ENCODE measurements around the gene CLNK.

DNA sequence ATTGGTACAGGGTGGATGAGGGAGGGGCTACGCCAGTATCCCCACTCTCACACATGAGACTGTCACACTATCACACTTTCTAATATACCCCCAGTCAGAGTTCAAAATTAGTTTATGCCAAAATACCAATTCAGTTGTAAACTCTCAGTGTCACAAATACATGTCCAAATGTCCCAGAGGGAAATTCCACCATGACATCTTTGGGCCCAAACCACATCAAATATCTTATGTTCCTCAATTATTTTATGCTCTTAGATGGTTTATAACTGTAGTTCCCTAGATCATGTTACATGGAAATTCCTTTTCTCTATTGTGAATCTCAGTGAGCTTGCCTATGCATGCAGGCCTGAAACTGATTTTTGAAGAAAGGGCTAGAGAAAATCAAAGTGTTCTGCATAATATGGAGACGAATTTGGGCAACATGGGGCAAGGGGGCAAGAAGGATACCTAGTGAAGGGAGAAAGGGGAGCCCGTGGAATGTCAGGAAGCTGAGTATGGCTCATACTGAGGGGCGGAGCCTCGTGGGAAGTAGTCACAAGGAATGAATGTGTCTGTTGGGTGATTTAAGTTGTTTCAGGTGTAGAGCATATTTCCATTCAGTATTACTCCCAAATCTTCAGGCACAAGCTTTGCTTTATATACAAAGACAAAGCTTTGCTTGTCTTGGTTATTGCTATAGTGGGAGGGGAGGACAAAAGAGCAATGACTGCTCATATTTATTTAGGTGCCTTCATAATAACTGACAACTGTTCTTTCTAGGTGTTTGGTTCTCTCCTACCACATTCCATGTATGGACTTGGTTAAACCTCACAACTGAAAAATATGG lies 40.8 kb downstream of the CLNK start:
- TF ChIP-seq YY1 (IDR thresholded peaks at IDR 0.05; ENCODE audit: insufficient read depth, insufficient replicate concordance, low read depth, low read length): no peak
- TF ChIP-seq HMG20A (CRISPR knock-in tag; IDR thresholded peaks at IDR 0.05; ENCODE audit: borderline replicate concordance): no peak
- TF ChIP-seq KMT2B (CRISPR knock-in tag; IDR thresholded peaks at IDR 0.05): no peak
- TF ChIP-seq HMGA1 (CRISPR knock-in tag; conservative IDR thresholded peaks at IDR 0.05): no peak
- TF ChIP-seq RFX5 (IDR thresholded peaks at IDR 0.05; ENCODE audit: low read depth, low read length): no peak
- no peak for TF ChIP-seq NCOR1 (IDR thresholded peaks at IDR 0.05; ENCODE audit: borderline replicate concordance, low read length)
- TF ChIP-seq ARNT2 (CRISPR knock-in tag; IDR thresholded peaks at IDR 0.05; ENCODE audit: low read depth): no peak
- TF ChIP-seq ZMYM3 (CRISPR knock-in tag; IDR thresholded peaks at IDR 0.05): no peak
- TF ChIP-seq, protein P1, sequence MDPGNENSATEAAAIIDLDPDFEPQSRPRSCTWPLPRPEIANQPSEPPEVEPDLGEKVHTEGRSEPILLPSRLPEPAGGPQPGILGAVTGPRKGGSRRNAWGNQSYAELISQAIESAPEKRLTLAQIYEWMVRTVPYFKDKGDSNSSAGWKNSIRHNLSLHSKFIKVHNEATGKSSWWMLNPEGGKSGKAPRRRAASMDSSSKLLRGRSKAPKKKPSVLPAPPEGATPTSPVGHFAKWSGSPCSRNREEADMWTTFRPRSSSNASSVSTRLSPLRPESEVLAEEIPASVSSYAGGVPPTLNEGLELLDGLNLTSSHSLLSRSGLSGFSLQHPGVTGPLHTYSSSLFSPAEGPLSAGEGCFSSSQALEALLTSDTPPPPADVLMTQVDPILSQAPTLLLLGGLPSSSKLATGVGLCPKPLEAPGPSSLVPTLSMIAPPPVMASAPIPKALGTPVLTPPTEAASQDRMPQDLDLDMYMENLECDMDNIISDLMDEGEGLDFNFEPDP (CRISPR knock-in tag; conservative IDR thresholded peaks at IDR 0.05): no peak
- TF ChIP-seq HNRNPUL1 (IDR thresholded peaks at IDR 0.05; ENCODE audit: low read depth, low read length): no peak
- TF ChIP-seq, protein P2, sequence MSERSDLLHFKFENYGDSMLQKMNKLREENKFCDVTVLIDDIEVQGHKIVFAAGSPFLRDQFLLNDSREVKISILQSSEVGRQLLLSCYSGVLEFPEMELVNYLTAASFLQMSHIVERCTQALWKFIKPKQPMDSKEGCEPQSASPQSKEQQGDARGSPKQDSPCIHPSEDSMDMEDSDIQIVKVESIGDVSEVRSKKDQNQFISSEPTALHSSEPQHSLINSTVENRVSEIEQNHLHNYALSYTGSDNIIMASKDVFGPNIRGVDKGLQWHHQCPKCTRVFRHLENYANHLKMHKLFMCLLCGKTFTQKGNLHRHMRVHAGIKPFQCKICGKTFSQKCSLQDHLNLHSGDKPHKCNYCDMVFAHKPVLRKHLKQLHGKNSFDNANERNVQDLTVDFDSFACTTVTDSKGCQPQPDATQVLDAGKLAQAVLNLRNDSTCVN (CRISPR knock-in tag; IDR thresholded peaks at IDR 0.05; ENCODE audit: borderline replicate concordance): no peak
